GM19193 (cell line): ENCODE data around the gene OGFR.

Source experiments
- POLR2A ChIP-seq: IDR thresholded peaks from 4 replicates; pipeline ENCODE4 v1.6.1; 2011; ENCODE audit not compliant: insufficient read depth, insufficient read length; ENCODE audit errors: extremely low read depth

Gene OGFR

DNA sequence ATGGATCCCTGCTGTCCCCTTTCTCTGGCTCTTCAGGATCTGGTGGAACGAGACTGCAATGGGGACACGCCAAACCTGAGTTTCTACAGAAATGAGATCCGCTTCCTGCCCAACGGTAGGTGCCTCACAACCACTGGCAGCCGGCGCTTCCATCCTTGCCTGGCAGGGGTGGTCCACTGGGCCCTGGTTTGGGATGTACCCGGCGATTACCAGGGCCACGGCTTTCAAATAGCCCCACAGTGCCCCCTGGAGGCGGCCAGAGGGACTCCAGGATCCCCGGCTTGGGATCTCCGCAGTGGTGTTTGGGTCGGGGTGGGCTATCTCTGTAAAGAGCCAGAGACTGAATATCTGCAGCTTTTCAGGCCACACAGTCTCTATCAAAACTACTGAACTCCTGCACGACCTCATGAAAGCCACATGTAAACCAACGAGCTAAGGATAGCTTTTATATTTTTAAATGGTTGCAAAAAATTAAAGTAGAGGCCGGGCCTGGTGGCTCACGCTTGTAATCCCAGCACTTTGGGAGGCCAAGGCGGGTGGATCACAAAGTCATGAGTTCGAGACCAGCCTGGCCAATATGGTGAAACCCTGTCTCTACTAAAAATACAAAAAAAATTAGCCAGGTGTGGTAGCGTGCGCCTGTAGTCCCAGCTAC, 3.7 kb downstream of the OGFR start:
- TF ChIP-seq POLR2A, result no peak

DNA sequence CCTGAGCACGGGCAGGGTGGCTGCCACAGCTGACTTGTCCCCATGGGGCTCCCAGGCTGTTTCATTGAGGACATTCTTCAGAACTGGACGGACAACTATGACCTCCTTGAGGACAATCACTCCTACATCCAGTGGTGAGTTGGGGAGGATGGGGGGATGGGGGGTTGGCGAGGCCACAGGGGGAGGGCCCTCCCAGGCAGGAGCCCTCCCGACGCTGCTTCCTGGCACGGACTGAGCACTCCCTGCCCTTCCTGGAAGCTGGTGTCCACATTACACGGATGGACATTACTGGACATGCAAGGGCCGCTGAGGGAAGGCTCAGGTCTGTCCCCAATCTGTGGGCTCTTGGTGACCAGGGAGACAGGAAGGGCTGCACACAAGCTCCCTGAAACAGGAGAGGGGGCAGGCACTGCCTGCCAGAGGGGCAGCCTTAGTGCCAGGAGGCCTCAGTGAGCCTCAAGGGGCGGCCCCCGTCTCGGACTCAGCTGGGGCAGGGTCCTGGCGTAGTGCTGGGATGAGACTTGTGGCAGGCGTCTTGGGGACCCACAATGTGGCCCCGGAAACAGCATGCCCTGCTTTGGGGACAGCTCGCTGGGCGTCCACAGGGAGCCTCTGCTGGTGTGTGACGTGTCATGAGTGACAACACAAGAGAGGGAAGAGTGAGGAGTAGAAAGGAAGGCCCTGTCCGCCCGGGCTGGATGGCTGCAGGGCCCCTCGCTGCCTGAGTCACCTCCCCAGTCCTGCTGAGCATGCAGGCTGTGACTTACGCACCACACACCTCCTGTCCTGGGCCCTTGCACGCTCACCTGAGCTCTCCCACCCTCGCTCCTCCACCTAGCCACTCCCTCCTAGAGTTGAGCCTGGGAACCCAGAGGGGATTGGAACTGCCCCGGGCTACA, 5.1 kb downstream of the OGFR start:
- TF ChIP-seq POLR2A, result no peak

DNA sequence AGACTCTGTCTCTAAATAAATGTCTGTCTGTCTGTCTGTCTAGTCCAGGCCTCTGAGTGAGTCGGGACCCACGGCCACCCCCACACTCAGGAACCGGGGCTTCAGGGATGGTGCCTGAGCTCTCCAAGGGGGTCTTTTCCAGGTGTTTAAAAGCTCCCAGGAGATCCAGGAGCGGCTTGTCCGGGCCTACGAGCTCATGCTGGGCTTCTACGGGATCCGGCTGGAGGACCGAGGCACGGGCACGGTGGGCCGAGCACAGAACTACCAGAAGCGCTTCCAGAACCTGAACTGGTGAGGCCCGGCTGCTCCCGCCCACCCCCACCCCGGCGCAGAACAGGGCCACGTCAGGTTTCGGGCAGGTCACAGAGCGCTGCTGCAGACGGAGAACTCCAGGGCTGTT, 6.7 kb downstream of the OGFR start:
- TF ChIP-seq POLR2A, result no peak

DNA sequence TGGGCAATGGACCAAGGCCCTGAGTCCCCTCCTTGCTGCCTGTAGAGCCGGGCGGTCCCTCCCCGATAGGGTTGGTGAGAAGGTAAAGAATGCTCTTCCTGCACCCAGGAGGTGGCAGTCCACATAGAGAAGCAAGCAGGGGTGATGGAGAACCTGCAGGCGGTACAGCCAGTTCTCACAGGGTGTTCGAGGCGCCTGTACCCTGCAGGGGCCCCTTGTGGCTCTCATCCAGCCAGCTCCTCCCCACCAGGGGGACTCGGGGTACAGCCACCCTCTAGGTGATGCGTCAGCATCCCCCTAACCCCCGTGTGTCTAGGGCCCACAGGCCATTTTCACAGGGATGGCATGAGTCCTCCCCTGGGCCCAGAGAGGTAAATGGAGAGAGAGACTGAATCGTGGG, 7.1 kb downstream of the OGFR start:
- no peak for TF ChIP-seq POLR2A

GRCh38 chr20:62812181-62812906, 7.7 kb downstream of the OGFR start:
- TF ChIP-seq POLR2A, result no peak

- no peak for TF ChIP-seq POLR2A
Measured at GRCh38 chr20:62812907-62813200, 8.2 kb downstream of the OGFR start.

DNA sequence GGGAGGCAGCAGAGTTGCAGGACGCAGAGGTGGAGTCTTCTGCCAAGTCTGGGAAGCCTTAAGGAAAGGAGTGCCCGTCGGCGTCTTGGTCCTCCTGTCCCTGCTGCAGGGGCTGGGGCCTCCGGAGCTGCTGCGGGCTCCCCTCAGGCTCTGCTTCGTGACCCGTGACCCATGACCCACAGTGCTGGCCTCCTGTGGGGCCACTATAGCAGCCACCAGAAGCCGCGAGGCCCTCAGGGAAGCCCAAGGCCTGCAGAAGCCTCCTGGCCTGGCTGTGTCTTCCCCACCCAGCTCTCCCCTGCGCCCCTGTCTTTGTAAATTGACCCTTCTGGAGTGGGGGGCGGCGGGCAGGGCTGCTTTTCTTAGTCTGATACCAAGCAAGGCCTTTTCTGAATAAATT, 9.0 kb downstream of the OGFR start:
- no peak for TF ChIP-seq POLR2A

DNA sequence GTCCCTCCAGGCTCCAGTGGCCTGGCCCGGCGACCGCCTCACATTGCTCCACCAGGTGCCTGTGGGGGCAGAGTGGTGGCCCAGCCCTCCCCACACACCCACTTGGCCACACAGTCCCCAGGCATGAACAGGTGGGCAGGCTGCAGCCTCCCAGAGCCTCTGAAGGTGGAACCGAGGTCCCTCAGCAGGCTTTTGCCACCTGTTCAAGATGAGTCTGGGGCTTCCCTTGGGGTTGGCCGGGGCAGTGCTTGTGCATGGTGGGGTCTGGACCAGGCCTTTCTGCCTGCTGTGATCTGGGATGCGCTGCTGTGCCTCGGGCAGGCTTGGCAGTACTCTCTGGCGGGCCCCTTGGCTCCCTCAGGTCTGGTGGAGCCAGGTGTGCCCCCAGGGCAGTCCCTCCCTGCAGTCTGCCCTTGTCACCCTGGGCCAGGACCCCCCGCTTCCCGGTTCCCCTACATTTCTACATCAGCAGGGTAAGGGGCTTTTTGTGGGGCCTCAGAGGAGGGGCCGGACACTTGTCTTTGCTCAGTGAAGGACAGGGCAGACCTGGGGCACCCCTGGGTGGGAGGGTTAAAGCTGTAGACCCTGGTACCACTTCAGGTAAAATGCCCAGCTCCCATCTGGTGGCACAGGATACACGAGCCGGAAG, 9.5 kb downstream of the OGFR start:
- TF ChIP-seq POLR2A, result no peak

DNA sequence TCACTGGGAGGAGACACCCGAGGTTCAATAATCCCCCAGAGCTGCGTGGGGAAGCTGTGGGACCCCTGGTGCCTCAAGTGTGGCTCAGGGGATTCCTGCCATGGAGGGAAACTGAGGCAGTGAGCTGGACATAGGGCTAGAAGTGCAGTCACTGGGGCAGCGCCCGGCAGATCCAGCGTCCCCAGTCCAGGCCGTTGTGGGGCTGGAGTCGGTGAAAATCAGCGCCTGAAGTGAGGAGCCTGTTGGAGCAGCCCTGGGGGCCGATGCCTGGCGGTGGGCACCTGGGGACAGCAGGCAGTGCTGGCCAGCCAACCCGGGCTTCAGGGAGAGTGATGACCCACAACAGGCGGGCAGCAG, 10.1 kb downstream of the OGFR start:
- no peak for TF ChIP-seq POLR2A

GRCh38 chr20:62815066-62815991, 10.7 kb downstream of the OGFR start:
- no peak for TF ChIP-seq POLR2A

DNA sequence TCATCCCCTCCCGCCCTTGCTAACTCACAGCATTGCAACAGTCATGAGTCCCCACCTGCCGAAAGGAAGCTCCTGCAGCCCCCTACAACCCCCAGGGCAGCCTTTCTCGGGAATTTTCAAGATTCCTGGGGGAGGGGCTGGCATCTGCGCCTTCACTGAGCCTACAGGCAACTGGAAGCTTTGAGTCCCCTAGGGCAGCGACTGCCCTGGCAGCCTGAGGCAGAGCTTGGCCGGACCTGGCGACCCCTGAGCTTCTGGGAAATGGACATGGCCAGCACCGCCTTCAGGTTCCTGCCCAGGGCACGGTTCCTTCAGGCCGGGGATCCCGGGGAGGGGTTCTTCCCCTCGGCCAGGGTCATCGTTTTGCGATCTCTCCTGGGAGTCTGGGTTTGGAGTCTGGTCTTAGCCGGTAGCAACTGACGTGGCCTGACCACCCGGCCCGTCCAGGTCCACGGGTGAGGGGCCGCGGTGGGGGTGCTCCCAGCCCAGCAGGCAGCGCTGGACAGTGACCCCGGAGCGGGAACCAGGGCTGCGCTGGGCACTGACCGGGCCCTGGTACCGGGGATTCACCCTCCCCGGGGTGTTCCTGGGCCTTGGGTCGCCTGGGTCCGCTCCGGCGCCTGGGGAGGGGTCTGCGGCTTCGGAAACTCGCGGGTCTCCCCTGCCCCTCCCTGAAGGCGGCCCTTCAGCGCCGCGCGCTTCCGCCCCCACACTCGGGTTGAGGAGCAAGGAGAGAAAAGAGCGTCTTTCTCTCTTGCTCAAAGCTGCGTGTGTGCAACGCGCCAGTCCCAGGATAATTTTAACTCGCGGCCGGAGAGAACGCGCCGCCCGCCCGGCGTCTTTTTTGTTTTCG, 11.6 kb downstream of the OGFR start:
- TF ChIP-seq POLR2A, result no peak

DNA sequence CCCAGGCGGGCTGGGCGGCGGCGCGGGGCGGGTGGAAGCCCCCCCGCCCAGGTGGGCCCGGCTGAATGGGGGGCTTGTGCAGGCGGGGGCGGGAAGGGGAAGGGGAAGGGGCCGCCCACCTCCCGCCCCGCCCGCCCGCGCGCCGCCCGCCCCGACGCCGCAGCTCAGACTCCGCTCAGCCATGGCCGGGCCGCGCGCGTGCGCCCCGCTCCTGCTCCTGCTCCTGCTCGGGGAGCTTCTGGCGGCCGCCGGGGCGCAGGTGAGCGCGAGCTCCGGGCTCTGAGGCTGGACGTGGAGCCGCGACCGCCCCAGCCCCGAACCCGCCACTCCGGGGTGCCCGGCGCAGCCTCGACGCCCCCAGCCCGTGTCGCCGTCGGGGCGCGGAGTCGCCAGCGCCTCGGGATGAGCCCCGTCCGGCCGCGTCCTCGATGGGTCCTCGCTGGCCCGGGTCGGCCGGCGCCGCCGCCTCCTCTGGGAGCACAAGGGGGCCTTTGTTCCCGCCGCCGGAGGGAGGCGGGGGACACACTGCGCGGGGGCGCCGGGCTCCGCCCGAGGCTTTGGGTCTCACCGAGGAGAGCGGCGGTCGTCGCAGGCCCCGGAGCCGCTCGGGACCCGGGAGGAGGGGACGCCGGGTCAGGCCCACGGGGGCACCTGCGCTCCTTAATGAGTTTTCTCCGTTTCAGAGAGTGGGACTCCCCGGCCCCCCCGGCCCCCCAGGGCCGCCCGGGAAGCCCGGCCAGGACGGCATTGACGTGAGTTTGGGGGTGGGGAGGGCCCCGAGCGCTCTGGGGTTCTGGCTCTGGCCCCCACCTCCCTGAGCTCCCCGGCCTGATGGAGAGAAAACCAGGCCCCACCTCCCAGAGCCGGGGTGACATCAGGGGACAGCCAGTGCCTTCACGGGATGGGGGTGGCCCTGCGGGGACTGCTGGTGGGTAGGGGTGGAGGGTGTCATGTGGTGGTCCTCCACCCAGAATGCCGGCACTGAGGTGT, 12.5 kb downstream of the OGFR start, which contains the start of gene COL9A3:
Gene COL9A3, plus strand, starts transcription at position 167 of the 990 bp plus-strand sequence. Its CDS starts 15 bp downstream, at position 182.
- no peak for TF ChIP-seq POLR2A
